ACC112 (cell line): ENCODE data around the gene LRP1B.
"Not testable (repeated sequence)": the region's sequence is repeated elsewhere in the genome, so short reads cannot be mapped to it uniquely, and the experiment has no call there.

Experiments used
- H2AFZ ChIP-seq: fragments of 200-600 bp; sonication (generic); one replicate; pipeline ENCODE4 v1.6.0; 2017; ENCODE audit warnings: antibody characterized with exemption, low read length; ENCODE audit not compliant: unreplicated experiment
- H3K27ac ChIP-seq: fragments of 200-600 bp; sonication (generic); 2 replicates; pipeline ENCODE4 v1.5.1; 2014; ENCODE audit warnings: low read depth, mild to moderate bottlenecking, antibody characterized with exemption, low read length, moderate library complexity
- H3K27me3 ChIP-seq: fragments of 200-600 bp; sonication (generic); 2 replicates; pipeline ENCODE4 v1.6.1; 2014; ENCODE audit warnings: mild to moderate bottlenecking, antibody characterized with exemption, low read length, moderate library complexity, mixed read lengths; ENCODE audit not compliant: insufficient read depth
- H3K36me3 ChIP-seq: fragments of 200-600 bp; sonication (generic); 2 replicates; pipeline ENCODE4 v1.6.1; 2016; ENCODE audit warnings: mild to moderate bottlenecking, antibody characterized with exemption, low read length, moderate library complexity, mixed read lengths; ENCODE audit not compliant: insufficient read depth
- H3K4me1 ChIP-seq: fragments of 200-600 bp; sonication (generic); one replicate; pipeline ENCODE4 v1.6.1; 2016; ENCODE audit warnings: low read length, mixed read lengths; ENCODE audit not compliant: insufficient read depth, unreplicated experiment, control insufficient read depth
- H3K4me3 ChIP-seq: fragments of 200-600 bp; sonication (generic); 2 replicates; pipeline ENCODE4 v1.5.1; 2014; ENCODE audit warnings: mild to moderate bottlenecking, low read depth, low read length
- H3K79me2 ChIP-seq: fragments of 200-600 bp; sonication (generic); one replicate; pipeline ENCODE4 v1.6.0; 2016; ENCODE audit warnings: low read length; ENCODE audit not compliant: control insufficient read depth, unreplicated experiment, insufficient read depth

Gene LRP1B

DNA sequence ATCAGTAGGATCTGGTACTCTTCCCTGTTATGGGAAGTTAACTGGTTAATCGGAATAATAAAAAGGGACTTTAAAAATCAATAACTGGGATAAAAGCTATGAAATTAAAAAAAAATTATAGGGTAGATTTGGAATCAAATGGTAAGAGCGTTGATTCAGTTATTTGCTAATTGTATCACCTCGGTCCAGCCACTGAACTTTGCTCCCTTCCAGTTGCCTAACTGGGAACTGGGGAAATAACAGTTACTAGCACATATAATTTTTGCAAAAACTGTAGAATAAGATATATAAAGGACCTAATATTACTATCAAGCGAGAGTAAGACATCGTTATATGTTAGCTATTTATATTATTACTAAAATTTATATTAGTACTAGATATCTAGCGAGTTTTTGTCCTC, 302.1 kb downstream of the LRP1B start:
- Histone ChIP-seq H3K4me3 (no peak overlapping the region), H3K27me3 (no peaks in the 10 kb centered on the region), H3K4me1 (no peaks in the 10 kb centered on the region), H2AFZ (no peak overlapping the region), H3K36me3 (no peaks in the 10 kb centered on the region), H3K79me2 (no peaks in the 10 kb centered on the region), H3K27ac (no peak overlapping the region)

DNA sequence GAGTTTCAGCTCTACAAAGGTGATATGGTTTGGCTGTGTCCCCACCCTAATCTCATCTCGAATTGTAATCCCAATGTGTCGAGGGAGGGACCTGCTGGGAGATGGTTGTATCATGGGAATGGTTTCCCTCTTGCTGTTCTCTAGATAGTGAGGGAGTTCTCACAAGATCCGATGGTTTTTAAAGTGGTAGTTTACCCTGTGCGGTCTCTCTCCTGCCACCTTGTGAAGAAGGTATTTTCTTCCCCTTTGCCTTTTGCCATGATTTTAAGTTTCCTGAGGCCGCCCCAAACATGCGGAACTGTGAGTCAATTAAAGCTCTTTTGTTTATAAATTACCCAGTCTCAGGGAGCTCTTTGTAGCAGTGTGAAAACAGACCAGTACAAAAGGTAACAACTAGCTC, 306.0 kb downstream of the LRP1B start:
- H3K27me3 ChIP-seq = no peaks in the 10 kb centered on the region
- H2AFZ ChIP-seq = no peak overlapping the region
- H3K4me3 ChIP-seq = no peak overlapping the region
- H3K27ac ChIP-seq = no peak overlapping the region
- no peaks in the 10 kb centered on the region for H3K36me3 ChIP-seq
- no peaks in the 10 kb centered on the region for H3K4me1 ChIP-seq
- H3K79me2 ChIP-seq = no peaks in the 10 kb centered on the region

DNA sequence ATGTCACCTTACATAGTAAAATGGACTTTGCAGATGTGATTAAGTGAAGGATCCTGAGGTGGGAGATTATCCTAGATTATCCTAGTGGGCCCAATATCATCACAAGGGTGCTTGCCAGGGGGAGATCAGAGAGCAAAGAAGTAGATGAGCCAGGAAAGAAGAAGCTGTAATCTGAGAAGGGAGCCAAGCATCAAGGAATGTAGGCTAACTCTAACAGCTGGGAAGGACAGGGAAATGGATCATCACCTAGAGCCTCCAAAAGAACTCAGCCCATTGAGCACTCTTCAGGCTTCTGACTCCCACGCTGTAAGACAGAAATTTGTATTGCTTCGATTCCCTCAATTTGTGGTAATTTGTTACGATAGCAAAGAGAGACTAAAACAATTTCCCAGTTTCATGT, 309.9 kb downstream of the LRP1B start:
- Histone ChIP-seq H3K4me3 (no peak overlapping the region), H3K27ac (no peak overlapping the region), H3K4me1 (no peaks in the 10 kb centered on the region), H2AFZ (no peak overlapping the region), H3K27me3 (no peaks in the 10 kb centered on the region), H3K79me2 (no peaks in the 10 kb centered on the region), H3K36me3 (no peaks in the 10 kb centered on the region)

DNA sequence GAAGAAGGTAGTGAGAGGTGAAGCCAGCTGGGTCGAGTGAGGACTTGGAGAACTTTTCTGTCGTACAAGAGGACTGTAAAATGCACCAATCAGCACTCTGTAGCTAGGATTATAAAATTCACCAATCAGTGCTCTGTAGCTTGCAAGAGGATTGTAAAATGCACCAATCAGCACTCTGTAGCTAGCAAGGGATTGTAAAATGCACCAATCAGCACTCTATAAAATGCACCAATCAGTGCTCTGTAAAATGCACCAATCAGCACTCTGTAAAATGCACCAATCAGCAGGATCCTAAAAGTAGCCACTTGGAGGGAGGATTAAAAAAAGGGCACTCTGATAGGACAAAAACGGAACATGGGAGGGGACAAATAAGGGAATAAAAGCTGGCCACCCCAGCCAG, 315.5 kb downstream of the LRP1B start:
- H3K27me3 ChIP-seq, H3K79me2 ChIP-seq, H2AFZ ChIP-seq, H3K36me3 ChIP-seq, H3K4me3 ChIP-seq, H3K27ac ChIP-seq, H3K4me1 ChIP-seq: not testable (repeated sequence)

DNA sequence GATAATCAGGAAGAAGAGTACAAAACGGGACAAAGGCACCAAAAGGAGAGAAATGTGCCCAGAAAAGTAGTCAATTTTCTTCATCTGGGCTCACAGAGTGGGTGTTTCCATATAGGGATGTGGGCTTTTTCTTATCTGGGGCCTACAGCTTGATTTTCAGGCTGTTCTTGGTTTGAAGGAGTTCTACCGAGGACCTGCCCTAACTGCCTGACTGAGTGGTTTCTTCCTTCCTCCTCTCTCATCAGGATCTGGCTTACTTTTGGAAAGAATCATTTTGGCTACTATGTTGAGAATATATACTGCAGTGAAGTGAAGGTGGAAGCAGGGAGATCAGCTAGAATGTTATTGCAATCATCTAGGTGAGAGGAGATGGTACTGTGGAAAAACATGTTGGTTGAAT, 316.7 kb downstream of the LRP1B start:
- Histone ChIP-seq H3K27me3 (no peaks in the 10 kb centered on the region), H3K4me3 (no peak overlapping the region), H3K36me3 (no peaks in the 10 kb centered on the region), H3K27ac (no peak overlapping the region), H3K79me2 (no peaks in the 10 kb centered on the region), H2AFZ (no peak overlapping the region), H3K4me1 (no peaks in the 10 kb centered on the region)

DNA sequence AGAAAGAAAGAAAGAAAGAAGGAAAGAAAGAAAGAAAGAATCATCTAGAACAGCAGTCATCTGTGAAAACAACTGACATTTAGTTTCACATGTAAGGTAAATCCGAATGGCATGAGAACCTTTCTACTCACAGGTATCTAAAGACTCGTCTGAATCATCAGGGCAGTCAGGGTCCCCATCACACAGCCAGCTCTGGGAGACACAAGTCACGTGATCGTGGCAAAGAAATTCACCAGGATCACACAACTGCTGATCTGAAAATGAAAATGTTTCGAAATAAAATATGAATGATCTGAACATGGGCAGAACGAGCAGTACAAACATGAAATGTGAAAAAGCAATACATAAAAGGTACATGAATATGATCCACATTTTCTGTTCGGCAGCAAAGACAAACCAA, 320.7 kb downstream of the LRP1B start:
- Histone ChIP-seq H2AFZ (no peak overlapping the region), H3K4me1 (no peaks in the 10 kb centered on the region), H3K27me3 (no peaks in the 10 kb centered on the region), H3K4me3 (no peak overlapping the region), H3K79me2 (no peaks in the 10 kb centered on the region), H3K36me3 (no peaks in the 10 kb centered on the region), H3K27ac (no peak overlapping the region)

DNA sequence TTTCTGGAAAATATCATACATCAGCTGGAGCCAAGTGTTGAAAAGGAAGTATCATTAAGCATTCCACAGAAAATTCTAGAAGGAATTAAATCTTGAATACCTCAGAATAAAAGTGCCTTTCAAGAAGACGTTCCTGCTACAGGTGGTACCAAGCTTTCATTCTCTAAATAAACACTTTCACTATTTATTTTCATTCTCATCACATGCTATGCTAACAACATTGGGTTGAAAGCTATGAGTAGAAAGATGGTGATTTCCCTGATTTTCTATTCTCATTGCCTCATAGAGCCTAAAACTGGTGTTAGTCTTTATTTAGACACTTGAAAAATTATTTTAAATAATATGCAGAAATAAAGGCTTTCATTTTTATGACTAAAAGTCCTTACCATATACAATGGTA, 324.7 kb downstream of the LRP1B start:
- no peak overlapping the region for H2AFZ ChIP-seq
- H3K4me1 ChIP-seq = no peaks in the 10 kb centered on the region
- no peaks in the 10 kb centered on the region for H3K27me3 ChIP-seq

DNA sequence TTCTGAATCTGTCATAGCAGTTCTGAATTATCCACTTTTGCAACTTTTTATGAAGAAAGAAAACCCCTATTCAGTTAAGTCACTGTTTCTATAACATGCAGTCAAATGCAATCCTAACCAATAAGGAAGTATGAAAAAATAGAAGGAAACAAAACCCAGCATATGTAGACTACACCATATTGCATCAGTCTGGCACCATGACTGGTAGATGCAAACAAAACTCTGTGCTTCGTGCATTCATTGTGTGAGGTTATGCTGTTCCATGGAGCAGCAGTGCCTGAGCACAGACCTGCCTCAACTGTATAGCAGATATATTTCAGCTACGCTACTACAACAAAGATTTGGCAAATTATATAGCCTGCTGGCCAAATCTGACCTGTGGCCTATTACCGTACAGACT, 325.5 kb downstream of the LRP1B start:
- Histone ChIP-seq H3K4me3 (no peak overlapping the region), H3K27ac (no peak overlapping the region), H2AFZ (peak overlapping the region; percentile 4), H3K36me3 (no peaks in the 10 kb centered on the region), H3K4me1 (no peaks in the 10 kb centered on the region), H3K27me3 (no peaks in the 10 kb centered on the region), H3K79me2 (no peaks in the 10 kb centered on the region)

More for the DNA sequence above, 324.7 kb downstream of the LRP1B start:
- no peaks in the 10 kb centered on the region for H3K79me2 ChIP-seq
- no peak overlapping the region for H3K4me3 ChIP-seq
- H3K36me3 ChIP-seq = no peaks in the 10 kb centered on the region
- no peak overlapping the region for H3K27ac ChIP-seq

DNA sequence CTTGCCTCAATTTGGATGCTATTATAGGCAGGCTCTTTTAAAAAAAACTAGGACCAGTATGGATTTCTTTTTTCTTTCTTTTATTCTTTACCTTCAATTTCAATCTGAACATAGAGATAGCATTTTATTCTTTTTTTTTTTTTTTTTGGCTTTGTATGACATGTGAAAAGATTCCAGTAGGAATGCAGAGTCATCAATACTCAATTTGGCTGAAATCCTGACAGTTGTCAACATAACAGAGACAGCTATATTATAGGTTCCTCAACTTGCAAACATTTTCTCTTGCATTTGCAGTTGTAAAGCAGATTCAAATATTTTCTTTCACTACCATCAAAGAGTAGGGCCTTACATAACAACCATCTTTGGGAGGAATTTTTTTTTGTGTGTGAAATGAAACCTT, 334.4 kb downstream of the LRP1B start:
- H3K4me1 ChIP-seq = no peaks in the 10 kb centered on the region
- no peak overlapping the region for H3K4me3 ChIP-seq
- no peak overlapping the region for H2AFZ ChIP-seq
- no peaks in the 10 kb centered on the region for H3K27me3 ChIP-seq
- no peaks in the 10 kb centered on the region for H3K79me2 ChIP-seq
- no peaks in the 10 kb centered on the region for H3K36me3 ChIP-seq
- no peak overlapping the region for H3K27ac ChIP-seq

DNA sequence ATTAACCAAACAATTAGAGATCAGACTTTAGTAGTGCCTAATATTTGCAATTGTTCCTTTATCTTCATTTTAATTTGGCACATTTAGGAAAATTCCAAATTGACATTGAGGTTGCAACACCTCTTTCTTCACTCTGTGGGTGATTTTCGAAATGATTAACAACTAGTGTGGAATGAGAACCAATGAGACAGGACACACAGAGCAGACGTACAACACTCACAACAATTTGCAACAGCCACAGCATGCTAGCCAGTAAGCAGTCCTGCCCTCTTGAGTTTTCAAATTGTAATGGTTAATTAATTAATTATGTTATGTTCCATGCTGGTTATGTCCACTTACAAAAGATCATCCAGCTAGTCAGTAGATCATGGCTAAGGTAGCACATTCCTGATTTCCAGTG, 339.3 kb downstream of the LRP1B start:
- no peak overlapping the region for H3K27ac ChIP-seq
- no peaks in the 10 kb centered on the region for H3K36me3 ChIP-seq
- no peak overlapping the region for H3K4me3 ChIP-seq
- H2AFZ ChIP-seq = no peak overlapping the region
- H3K4me1 ChIP-seq = no peaks in the 10 kb centered on the region
- no peaks in the 10 kb centered on the region for H3K27me3 ChIP-seq
- H3K79me2 ChIP-seq = no peaks in the 10 kb centered on the region

DNA sequence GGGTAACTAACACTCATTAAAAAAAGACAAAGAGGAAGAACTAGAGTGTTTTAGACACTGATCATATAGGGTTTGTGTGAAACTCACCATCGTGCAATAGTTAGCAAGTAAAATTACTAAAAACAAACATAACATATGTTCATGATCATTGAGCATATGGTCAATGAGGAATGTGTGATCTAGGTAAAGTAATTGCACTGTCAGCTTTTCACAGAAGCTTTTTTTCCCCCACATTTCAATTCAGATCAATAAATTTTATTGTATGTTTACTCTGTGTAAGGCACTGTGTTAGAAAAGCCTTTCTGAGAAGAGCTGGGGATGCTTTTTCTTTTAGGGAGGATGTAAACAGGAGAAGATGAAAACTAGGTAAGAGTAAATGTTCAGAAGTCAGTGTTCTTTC, 348.2 kb downstream of the LRP1B start:
- Histone ChIP-seq H3K27ac (no peak overlapping the region), H3K79me2 (no peaks in the 10 kb centered on the region), H3K27me3 (no peaks in the 10 kb centered on the region), H3K36me3 (no peaks in the 10 kb centered on the region), H3K4me3 (no peak overlapping the region), H3K4me1 (no peaks in the 10 kb centered on the region), H2AFZ (no peak overlapping the region)
